Glutamatergic neuron (in vitro differentiated cells): ENCODE data around the gene CXorf58. TPM values are rescaled to one million over a fixed set of nuclear protein-coding genes. Genes with fewer than 3 reads are reported as not detected.

Experiments
- DNase-seq: peaks from one replicate; pipeline ENCODE4 v3.0.0; 2022
- H3K27ac Mint-ChIP-seq: one replicate; pipeline ENCODE4 v1.8.0; 2020; ENCODE audit warnings: mild to moderate bottlenecking, mixed read lengths, inconsistent platforms; ENCODE audit not compliant: unreplicated experiment
- H3K27me3 Mint-ChIP-seq: one replicate; pipeline ENCODE4 v1.8.0; 2020; ENCODE audit warnings: mild to moderate bottlenecking, moderate library complexity, mixed read lengths, inconsistent platforms; ENCODE audit not compliant: unreplicated experiment
- H3K36me3 Mint-ChIP-seq: one replicate; pipeline ENCODE4 v1.8.0; 2020; ENCODE audit warnings: mild to moderate bottlenecking, mixed read lengths, inconsistent platforms; ENCODE audit not compliant: unreplicated experiment
- H3K4me1 Mint-ChIP-seq: one replicate; pipeline ENCODE4 v1.8.0; 2020; ENCODE audit warnings: mild to moderate bottlenecking, low read depth, mixed read lengths, inconsistent platforms; ENCODE audit not compliant: unreplicated experiment
- H3K4me3 Mint-ChIP-seq: one replicate; pipeline ENCODE4 v1.8.0; 2020; ENCODE audit warnings: mild to moderate bottlenecking, mixed read lengths, inconsistent platforms; ENCODE audit not compliant: unreplicated experiment
- H3K9me3 Mint-ChIP-seq: one replicate; pipeline ENCODE4 v1.8.0; 2020; ENCODE audit warnings: mild to moderate bottlenecking, moderate library complexity, mixed read lengths, inconsistent platforms; ENCODE audit not compliant: unreplicated experiment
- total RNA-seq: library from RNA; stranded (reverse); fragmentation: NEBNext Ultra II Directional; extraction: Animal tissue kit (Norgen Biotek cat#: 25700); gene quantifications from one replicate; pipeline ENCODE4 v1.2.1, GENCODE V29; 2021; ENCODE audit not compliant: unreplicated experiment
- TF ChIP-seq, protein P1 (sequence below): fragments of 200-600 bp; sonication (generic); IDR thresholded peaks from one replicate; pipeline ENCODE4 v1.5.0; 2021; ENCODE audit not compliant: partially characterized antibody, unreplicated experiment

The CXorf58 gene
- total RNA-seq, 1 donor from 2014 or later, result not detected

GRCh38 chrX:23952391-23952790, 44.6 kb downstream of the CXorf58 start:
- DNase-seq, result no peak
- Mint-ChIP-seq H3K27ac (no peak overlapping the region), H3K27me3 (no peaks in the 10 kb centered on the region), H3K4me3 (no peak overlapping the region), H3K4me1 (no peaks in the 10 kb centered on the region), H3K9me3 (no peaks in the 10 kb centered on the region), H3K36me3 (no peaks in the 10 kb centered on the region)
- TF ChIP-seq, protein P1, sequence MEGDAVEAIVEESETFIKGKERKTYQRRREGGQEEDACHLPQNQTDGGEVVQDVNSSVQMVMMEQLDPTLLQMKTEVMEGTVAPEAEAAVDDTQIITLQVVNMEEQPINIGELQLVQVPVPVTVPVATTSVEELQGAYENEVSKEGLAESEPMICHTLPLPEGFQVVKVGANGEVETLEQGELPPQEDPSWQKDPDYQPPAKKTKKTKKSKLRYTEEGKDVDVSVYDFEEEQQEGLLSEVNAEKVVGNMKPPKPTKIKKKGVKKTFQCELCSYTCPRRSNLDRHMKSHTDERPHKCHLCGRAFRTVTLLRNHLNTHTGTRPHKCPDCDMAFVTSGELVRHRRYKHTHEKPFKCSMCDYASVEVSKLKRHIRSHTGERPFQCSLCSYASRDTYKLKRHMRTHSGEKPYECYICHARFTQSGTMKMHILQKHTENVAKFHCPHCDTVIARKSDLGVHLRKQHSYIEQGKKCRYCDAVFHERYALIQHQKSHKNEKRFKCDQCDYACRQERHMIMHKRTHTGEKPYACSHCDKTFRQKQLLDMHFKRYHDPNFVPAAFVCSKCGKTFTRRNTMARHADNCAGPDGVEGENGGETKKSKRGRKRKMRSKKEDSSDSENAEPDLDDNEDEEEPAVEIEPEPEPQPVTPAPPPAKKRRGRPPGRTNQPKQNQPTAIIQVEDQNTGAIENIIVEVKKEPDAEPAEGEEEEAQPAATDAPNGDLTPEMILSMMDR, result no peak

DNA sequence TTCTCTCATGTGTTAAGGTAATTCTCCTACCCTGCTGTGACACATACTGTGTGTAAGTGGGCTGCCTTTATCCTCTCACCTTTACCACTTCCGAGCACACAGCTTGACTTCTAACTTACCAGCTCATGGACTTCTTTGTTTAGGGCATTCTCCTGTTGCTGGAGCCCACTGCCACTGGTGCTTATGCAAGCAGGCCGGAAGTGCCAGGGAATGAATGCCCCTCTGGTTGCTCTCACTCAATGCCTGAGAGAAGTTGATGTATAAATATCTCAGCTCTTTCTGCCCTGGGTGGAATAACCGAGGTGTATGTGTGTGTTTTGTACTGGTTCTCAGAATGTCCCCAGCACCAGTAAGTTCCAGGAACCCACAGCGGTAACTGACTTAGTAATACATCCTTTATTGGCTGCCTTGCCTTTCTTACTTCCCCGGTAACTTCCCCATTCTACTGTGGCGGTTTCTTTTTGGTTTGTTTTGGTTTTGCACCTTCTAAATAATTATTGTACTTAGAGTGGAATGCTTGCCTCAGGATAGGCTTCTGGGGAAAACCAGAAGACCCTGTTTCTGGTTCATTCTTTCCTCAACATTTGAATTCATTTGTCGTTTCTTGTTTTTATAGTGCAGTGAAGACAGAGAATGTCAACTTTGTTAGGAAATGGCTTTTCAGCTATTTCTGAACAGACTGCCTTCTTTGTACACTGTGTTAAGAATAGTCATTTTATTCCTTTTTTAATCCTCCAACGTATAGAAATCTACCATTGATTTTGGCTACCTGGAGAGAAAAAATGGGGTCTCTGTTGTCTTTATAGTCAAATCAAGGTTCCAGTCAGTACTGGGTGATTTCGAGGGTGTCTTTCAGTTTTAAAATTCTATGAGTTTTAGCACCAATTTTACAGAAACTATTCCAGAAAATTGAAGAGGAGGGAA, 45.4 kb downstream of the CXorf58 start:
- Mint-ChIP-seq H3K4me1 (no peaks in the 10 kb centered on the region), H3K27me3 (no peaks in the 10 kb centered on the region), H3K4me3 (no peak overlapping the region), H3K9me3 (no peaks in the 10 kb centered on the region), H3K27ac (no peak overlapping the region), H3K36me3 (no peaks in the 10 kb centered on the region)
- TF ChIP-seq, protein P1, result no peak
- DNase-seq, result no peak

GRCh38 chrX:23953908-23954269, 46.1 kb downstream of the CXorf58 start:
- Mint-ChIP-seq H3K4me3 (no peak overlapping the region), H3K4me1 (no peaks in the 10 kb centered on the region), H3K27me3 (no peaks in the 10 kb centered on the region), H3K27ac (no peak overlapping the region), H3K36me3 (no peaks in the 10 kb centered on the region), H3K9me3 (no peaks in the 10 kb centered on the region)
- TF ChIP-seq, protein P1, result no peak
- DNase-seq, result no peak

DNA sequence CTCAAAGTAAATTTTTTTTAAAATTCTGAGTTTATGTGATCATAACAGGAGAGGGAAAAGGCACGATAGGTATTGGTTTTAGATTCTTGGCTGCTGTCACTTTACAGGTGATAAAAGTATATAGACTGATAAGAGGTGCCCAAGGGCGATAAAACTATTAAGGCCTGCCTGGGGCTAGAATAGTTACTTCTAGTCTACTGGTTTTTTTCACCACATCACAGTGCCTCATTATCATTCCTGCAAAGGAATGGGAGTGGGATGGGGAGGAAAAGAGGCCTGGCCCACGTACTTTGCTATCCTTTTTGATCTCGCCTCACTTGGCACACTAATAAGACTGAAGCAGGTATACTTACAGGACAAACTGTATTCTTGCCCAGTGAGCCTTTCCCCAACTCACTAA, 46.6 kb downstream of the CXorf58 start:
- Mint-ChIP-seq H3K36me3 (no peaks in the 10 kb centered on the region), H3K27me3 (no peaks in the 10 kb centered on the region), H3K9me3 (no peaks in the 10 kb centered on the region), H3K27ac (no peak overlapping the region), H3K4me1 (no peaks in the 10 kb centered on the region), H3K4me3 (no peak overlapping the region)
- no peak for DNase-seq
- TF ChIP-seq, protein P1, result no peak

DNA sequence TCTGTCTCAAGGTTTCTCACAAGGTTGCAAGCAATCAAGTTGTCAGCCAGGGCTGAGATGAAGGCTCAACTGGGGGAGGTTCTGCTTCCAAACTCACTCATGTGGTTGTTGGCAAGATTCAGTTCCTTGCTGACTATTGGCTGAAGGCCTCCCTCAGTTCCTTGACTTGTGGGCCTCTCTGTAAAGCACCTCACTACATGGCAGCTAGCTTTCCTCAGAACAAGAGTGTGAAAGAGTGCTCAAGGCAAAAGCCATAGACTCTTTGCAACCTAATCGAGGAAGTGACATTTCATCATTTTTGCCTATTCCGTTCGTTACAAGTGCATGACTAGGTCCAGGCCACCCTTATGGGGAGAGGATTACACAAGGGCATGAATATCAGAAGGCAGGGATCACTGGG, 52.0 kb downstream of the CXorf58 start:
- no peaks in the 10 kb centered on the region for H3K9me3 Mint-ChIP-seq
- H3K4me1 Mint-ChIP-seq, result no peaks in the 10 kb centered on the region
- no peaks in the 10 kb centered on the region for H3K27me3 Mint-ChIP-seq
- no peak for DNase-seq
- no peaks in the 10 kb centered on the region for H3K36me3 Mint-ChIP-seq
- H3K27ac Mint-ChIP-seq, result no peak overlapping the region
- no peak overlapping the region for H3K4me3 Mint-ChIP-seq
- TF ChIP-seq, protein P1, result no peak
